Lung (tissue), 12 donors: Measurements from ENCODE around the gene CTNNB1. TPM values are rescaled to one million over a fixed set of nuclear protein-coding genes. Genes with fewer than 3 reads are reported as not detected.

ENCODE experiments used
- ATAC-seq: fragments of 200-7000 bp; cut with Tn5 transposase; one replicate; pipeline ENCODE4 v1.9.1; 2020; ENCODE audit warnings: moderate number of reproducible peaks; ENCODE audit not compliant: insufficient read depth, low FRiP score
- DNase-seq, 3 donors: peaks; one replicate each; pipeline ENCODE4 v3.0.0-alpha.2; 2013 to 2017
- H3K27ac ChIP-seq, 2 donors: one replicate each; pipeline ENCODE4 v1.5.1; 2013; ENCODE audit warnings: mild to moderate bottlenecking in 2 of 2, moderate library complexity in 2 of 2, control low read depth in 1 of 2, inconsistent platforms in 1 of 2, low read depth in 1 of 2, low read length in 1 of 2
- H3K27me3 ChIP-seq, 3 donors: one replicate each; pipeline ENCODE4 v1.5.1; 2013; ENCODE audit warnings: low read length in 2 of 3; ENCODE audit not compliant: control insufficient read depth in 3 of 3, insufficient read depth in 3 of 3
- H3K36me3 ChIP-seq, 4 donors: one replicate each; pipeline ENCODE4 v1.5.1; 2013; ENCODE audit warnings: low read length in 4 of 4, mild to moderate bottlenecking in 1 of 4, moderate library complexity in 1 of 4; ENCODE audit not compliant: control insufficient read depth in 4 of 4, insufficient read depth in 4 of 4
- H3K4me1 ChIP-seq, 5 donors: one replicate each; pipeline ENCODE4 v1.5.1; 2013; ENCODE audit warnings: low read length in 5 of 5, mild to moderate bottlenecking in 2 of 5, moderate library complexity in 1 of 5; ENCODE audit not compliant: control insufficient read depth in 5 of 5, insufficient read depth in 5 of 5
- H3K4me3 ChIP-seq: one replicate; pipeline ENCODE4 v1.5.1; 2013; ENCODE audit warnings: mild to moderate bottlenecking, control low read depth, moderate library complexity
- H3K9ac ChIP-seq, 2 donors: one replicate each; pipeline ENCODE4 v1.5.1; 2013; ENCODE audit warnings: low read length in 2 of 2, control low read depth in 1 of 2; ENCODE audit not compliant: insufficient read depth in 1 of 2
- H3K9me3 ChIP-seq, 4 donors: one replicate each; pipeline ENCODE4 v1.5.1; 2013; ENCODE audit warnings: low read length in 3 of 4, mild to moderate bottlenecking in 1 of 4, moderate library complexity in 1 of 4; ENCODE audit not compliant: control insufficient read depth in 4 of 4, insufficient read depth in 3 of 4
- CTCF ChIP-seq: IDR thresholded peaks from 2 replicates; pipeline ENCODE4 v1.5.1; 2012; ENCODE audit warnings: mild to moderate bottlenecking; ENCODE audit errors: control extremely low read depth, extremely low read depth
- WGBS, 2 donors: extraction: QIAGEN DNeasy Blood & Tissue Kit; methylation state at CpG; one replicate each; pipeline ENCODE4 v1.1.7; 2013; 5-methylcytosine and 5-hydroxymethylcytosine counted together
- polyA plus RNA-seq, 2 donors: library from polyadenylated mRNA; stranded (reverse); fragments of 200-250 nt; gene quantifications; one replicate each; pipeline ENCODE4 v1.2.1, GENCODE V29; 2013
- total RNA-seq, 2 donors: library from RNA; depleted of rRNA in 1 of 2; stranded (reverse); fragments of >200 nt in 1 of 2; gene quantifications; one replicate each; pipeline ENCODE4 v1.2.1, GENCODE V29; 2014 to 2021
- donor health status: control.
- donor health status: control.
- donor health status: Bipolar disorder and iron deficiency.
- donor health status: healthy.
- donor health status: DM: yes; HTN: yes; CAD: no.

CTNNB1 gene
- total and polyA plus RNA-seq, 4 donors, result 90.3 to 631 (median 315) TPM

- no peak for TF ChIP-seq CTCF
- Histone ChIP-seq H3K36me3 (no peaks in the 10 kb centered on the region), H3K27me3 (peaks cover 0 to 5% (median 1%) of the 10 kb centered on the region in 3 donors), H3K27ac (no peak overlapping the region), H3K9me3 (no peaks in the 10 kb centered on the region), H3K4me3 (no peak overlapping the region), H3K9ac (no peak overlapping the region), H3K4me1 (no peaks in the 10 kb centered on the region)
- 91 to 93% methylated on average over 1 of the region's 1 CpG for WGBS, 2 donors
- DNase-seq (no peak), ATAC-seq (no peak)
These were observed 6.4 kb upstream of the CTNNB1 start for GRCh38 chr3:41192885-41193284.

- ATAC-seq, result no peak
- H3K4me1 ChIP-seq, result peaks cover 0 to 1% (median 0%) of the 10 kb centered on the region in 5 donors
- no peaks in the 10 kb centered on the region for H3K36me3 ChIP-seq
- no peak overlapping the region for H3K4me3 ChIP-seq
- DNase-seq, result no peak
- 90 to 91% methylated on average over 4 of the region's 4 CpGs for WGBS, 2 donors
- H3K27me3 ChIP-seq, result peaks cover 0 to 5% (median 3%) of the 10 kb centered on the region in 3 donors
- no peak for TF ChIP-seq CTCF
- H3K9ac ChIP-seq, result no peak overlapping the region
- H3K9me3 ChIP-seq, result no peaks in the 10 kb centered on the region
- H3K27ac ChIP-seq, result no peak overlapping the region
These were observed 5.3 kb upstream of the CTNNB1 start for GRCh38 chr3:41193794-41194539.

- 95% methylated on average over 8 of the region's 8 CpGs for WGBS, 2 donors
- no peak for ATAC-seq
- no peak for TF ChIP-seq CTCF
- Histone ChIP-seq H3K27me3 (peaks cover 0 to 5% (median 3%) of the 10 kb centered on the region in 3 donors), H3K9ac (no peak overlapping the region), H3K27ac (no peak overlapping the region), H3K4me3 (no peak overlapping the region), H3K4me1 (peaks cover 0 to 1% (median 0%) of the 10 kb centered on the region in 5 donors), H3K36me3 (peaks cover 0 to 3% (median 0%) of the 10 kb centered on the region in 4 donors), H3K9me3 (no peaks in the 10 kb centered on the region)
- no peak for DNase-seq
These were observed 4.6 kb upstream of the CTNNB1 start for GRCh38 chr3:41194701-41195100.
